Transverse colon (tissue), 3 donors: ENCODE results near the gene REC114.
"Not testable (repeated sequence)": the region's sequence is repeated elsewhere in the genome, so short reads cannot be mapped to it uniquely, and the experiment has no call there.

ENCODE experiments used
- EP300 ChIP-seq: sonication (generic); formaldehyde crosslinking; IDR thresholded peaks from one replicate; pipeline ENCODE4 v1.6.1; 2017; ENCODE audit warnings: antibody characterized with exemption, low read depth
- TF ChIP-seq, protein P1 (sequence below), 5 experiments: fragments of 200-600 bp in 3 of 5; fragments of 450-650 bp in 2 of 5; sonication (generic) in 3 of 5; IDR thresholded peaks; 1 replicate in 2 of 5; 2 replicates in 3 of 5; pipeline ENCODE4 v1.5.1; 2016 to 2017; ENCODE audit warnings: antibody characterized with exemption in 5 of 5, inconsistent platforms in 3 of 5, mild to moderate bottlenecking in 2 of 5, moderate library complexity in 1 of 5

DNA sequence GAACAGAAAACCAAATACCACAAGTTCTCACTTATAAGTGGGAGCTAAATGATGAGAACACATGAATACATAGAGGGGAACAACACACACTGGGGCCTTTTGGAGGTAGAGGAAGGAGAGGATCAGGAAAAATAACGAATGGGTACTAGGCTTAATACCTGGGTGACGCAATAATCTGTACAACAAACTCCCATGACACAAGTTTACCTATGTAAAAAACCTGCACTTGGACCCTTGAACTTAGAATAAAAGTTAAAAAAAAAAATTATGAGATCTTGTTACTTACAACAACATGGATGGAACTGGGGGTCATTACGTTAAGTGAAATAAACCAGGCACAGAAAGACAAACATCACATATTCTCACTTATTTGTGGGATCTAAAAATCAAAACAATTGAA lies 106.0 kb downstream of the REC114 start:
- TF ChIP-seq, protein P1, sequence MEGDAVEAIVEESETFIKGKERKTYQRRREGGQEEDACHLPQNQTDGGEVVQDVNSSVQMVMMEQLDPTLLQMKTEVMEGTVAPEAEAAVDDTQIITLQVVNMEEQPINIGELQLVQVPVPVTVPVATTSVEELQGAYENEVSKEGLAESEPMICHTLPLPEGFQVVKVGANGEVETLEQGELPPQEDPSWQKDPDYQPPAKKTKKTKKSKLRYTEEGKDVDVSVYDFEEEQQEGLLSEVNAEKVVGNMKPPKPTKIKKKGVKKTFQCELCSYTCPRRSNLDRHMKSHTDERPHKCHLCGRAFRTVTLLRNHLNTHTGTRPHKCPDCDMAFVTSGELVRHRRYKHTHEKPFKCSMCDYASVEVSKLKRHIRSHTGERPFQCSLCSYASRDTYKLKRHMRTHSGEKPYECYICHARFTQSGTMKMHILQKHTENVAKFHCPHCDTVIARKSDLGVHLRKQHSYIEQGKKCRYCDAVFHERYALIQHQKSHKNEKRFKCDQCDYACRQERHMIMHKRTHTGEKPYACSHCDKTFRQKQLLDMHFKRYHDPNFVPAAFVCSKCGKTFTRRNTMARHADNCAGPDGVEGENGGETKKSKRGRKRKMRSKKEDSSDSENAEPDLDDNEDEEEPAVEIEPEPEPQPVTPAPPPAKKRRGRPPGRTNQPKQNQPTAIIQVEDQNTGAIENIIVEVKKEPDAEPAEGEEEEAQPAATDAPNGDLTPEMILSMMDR (IDR thresholded peaks at IDR 0.05) = not testable (repeated sequence)
- not testable (repeated sequence) for TF ChIP-seq EP300
